GM12878 (cell line): Measurements from ENCODE around the gene PPM1G. TPM values are rescaled to one million over a fixed set of nuclear protein-coding genes. Genes with fewer than 3 reads are reported as not detected.

Experiments
- ATF3 ChIP-seq: IDR thresholded peaks from 2 replicates; pipeline ENCODE4 v1.6.1; 2011; ENCODE audit warnings: low read depth, mild to moderate bottlenecking, low read length, moderate library complexity, borderline replicate concordance; ENCODE audit errors: extremely low read depth
- BCLAF1 ChIP-seq: fragments of 450-650 bp; IDR thresholded peaks from 2 replicates; pipeline ENCODE4 v1.6.1; 2017; ENCODE audit warnings: antibody characterized with exemption, mild to moderate bottlenecking, moderate library complexity
- EZH2 ChIP-seq: IDR thresholded peaks from 2 replicates; pipeline ENCODE4 v1.6.1; 2012; ENCODE audit warnings: low read depth, mild to moderate bottlenecking, control low read depth, inconsistent platforms, low read length, borderline replicate concordance; ENCODE audit not compliant: control insufficient read depth
- HDAC2 ChIP-seq: fragments of 200-600 bp; sonication (generic); IDR thresholded peaks from 2 replicates; pipeline ENCODE4 v1.6.1; 2017
- IKZF1 ChIP-seq: fragments of 450-650 bp; conservative IDR thresholded peaks from 2 replicates; pipeline ENCODE4 v1.6.1; 2017; ENCODE audit warnings: antibody characterized with exemption, mild to moderate bottlenecking
- IRF3 ChIP-seq: fragments of 450-650 bp; IDR thresholded peaks from 2 replicates; pipeline ENCODE4 v1.6.1; 2014; ENCODE audit warnings: mild to moderate bottlenecking
- KAT2A ChIP-seq: conservative IDR thresholded peaks from 2 replicates; pipeline ENCODE4 v1.6.1; 2011; ENCODE audit warnings: low read depth, low read length; ENCODE audit not compliant: control insufficient read depth
- MTA3 ChIP-seq: IDR thresholded peaks from 2 replicates; pipeline ENCODE4 v1.6.1; 2012; ENCODE audit warnings: low read length, inconsistent platforms, borderline replicate concordance
- NFXL1 ChIP-seq: fragments of 450-650 bp; IDR thresholded peaks from 2 replicates; pipeline ENCODE4 v1.6.1; 2017; ENCODE audit warnings: antibody characterized with exemption, mild to moderate bottlenecking, borderline replicate concordance
- PAX5 ChIP-seq: IDR thresholded peaks from 2 replicates; pipeline ENCODE4 v1.6.1; 2011; ENCODE audit warnings: low read depth, low read length, borderline replicate concordance
- PML ChIP-seq: IDR thresholded peaks from 2 replicates; pipeline ENCODE4 v1.6.1; 2012; ENCODE audit warnings: low read length, inconsistent platforms
- STAT1 ChIP-seq: fragments of 450-650 bp; conservative IDR thresholded peaks from 2 replicates; pipeline ENCODE4 v1.6.1; 2014; ENCODE audit warnings: antibody characterized with exemption, mild to moderate bottlenecking
- STAT3 ChIP-seq: IDR thresholded peaks from 2 replicates; pipeline ENCODE4 v1.6.1; 2011; ENCODE audit warnings: low read depth, low read length, improper control_type of control experiment
- SUPT20H ChIP-seq: IDR thresholded peaks from 2 replicates; pipeline ENCODE4 v1.6.1; 2011; ENCODE audit warnings: low read depth, mild to moderate bottlenecking, low read length, moderate library complexity, borderline replicate concordance; ENCODE audit not compliant: control insufficient read depth
- ZNF207 ChIP-seq: fragments of 450-650 bp; IDR thresholded peaks from 2 replicates; pipeline ENCODE4 v1.6.1; 2014; ENCODE audit warnings: antibody characterized with exemption, mild to moderate bottlenecking, borderline replicate concordance
- ZNF24 ChIP-seq: fragments of 450-650 bp; IDR thresholded peaks from 2 replicates; pipeline ENCODE4 v1.6.1; 2017; ENCODE audit warnings: antibody characterized with exemption, mild to moderate bottlenecking
- ZSCAN29 ChIP-seq: fragments of 450-650 bp; IDR thresholded peaks from 2 replicates; pipeline ENCODE4 v1.6.1; 2017; ENCODE audit warnings: mild to moderate bottlenecking, moderate library complexity
- polyA plus RNA-seq, 11 experiments: library from polyadenylated mRNA; depleted of rRNA in 4 of 11; unstranded in 6 of 11; stranded (reverse) in 5 of 11; fragments of >200 nt; fragmentation: Nextera tagmentation in 4 of 11; fragmentation: Illumina TruSeq in 1 of 11; extraction: Ambion mirVana in 4 of 11; extraction: Trizol in 1 of 11; gene quantifications; 1 replicate in 1 of 11; 2 replicates in 10 of 11; pipeline versions ENCODE4 v1.2.1 to v1.2.3, GENCODE V29; 2011 to 2016; ENCODE audit warnings: inconsistent platforms in 2 of 11, missing spikeins in 2 of 11, low read depth in 1 of 11
- total RNA-seq, 4 experiments: library from RNA; depleted of rRNA in 3 of 4; stranded (reverse); fragments of >200 nt in 3 of 4; fragmentation: Illumina TruSeq in 1 of 4; extraction: Trizol in 1 of 4; gene quantifications; 2 replicates each; pipeline versions ENCODE4 v1.2.1 to v1.2.3, GENCODE V29; 2013 to 2021

PPM1G gene
- total and polyA plus RNA-seq, 10 of the 15 experiments (the other 5 are each of a cell fraction or from before 2014, with no cell fraction given) = 68.8 to 171 (median 121) TPM

- TF ChIP-seq NFXL1 = no peak
- TF ChIP-seq BCLAF1 = no peak
- no peak for TF ChIP-seq STAT1
- TF ChIP-seq HDAC2 = no peak
- no peak for TF ChIP-seq IRF3
- no peak for TF ChIP-seq ATF3
- TF ChIP-seq EZH2 = no peak
- TF ChIP-seq MTA3 = no peak
- no peak for TF ChIP-seq KAT2A
- TF ChIP-seq ZSCAN29 = no peak
- TF ChIP-seq PAX5 = no peak
- no peak for TF ChIP-seq ZNF207
- no peak for TF ChIP-seq STAT3
- no peak for TF ChIP-seq PML
- no peak for TF ChIP-seq ZNF24
- no peak for TF ChIP-seq IKZF1
- TF ChIP-seq SUPT20H = no peak
Observed at GRCh38 chr2:27336173-27336572, 73.2 kb downstream of the PPM1G start (continued).
